AG10803 (cell line): ENCODE results near the gene RAD51B.

ENCODE experiments used
- DNase-seq: peaks from one replicate; pipeline ENCODE4 v3.0.0; 2010; ENCODE audit warnings: low read depth
- H3K4me3 ChIP-seq: 2 replicates; pipeline ENCODE4 v1.5.1; 2011; ENCODE audit warnings: mild to moderate bottlenecking, low read length, control low read depth
- CTCF ChIP-seq: conservative IDR thresholded peaks from 2 replicates; pipeline ENCODE4 v1.5.1; 2011; ENCODE audit warnings: mild to moderate bottlenecking, low read length, control low read depth, inconsistent platforms

Gene RAD51B

GRCh38 chr14:68396461-68396860 lies 576.9 kb downstream of the RAD51B start:
- no peak for DNase-seq
- no peak overlapping the region for H3K4me3 ChIP-seq
- TF ChIP-seq CTCF, result no peak

DNA sequence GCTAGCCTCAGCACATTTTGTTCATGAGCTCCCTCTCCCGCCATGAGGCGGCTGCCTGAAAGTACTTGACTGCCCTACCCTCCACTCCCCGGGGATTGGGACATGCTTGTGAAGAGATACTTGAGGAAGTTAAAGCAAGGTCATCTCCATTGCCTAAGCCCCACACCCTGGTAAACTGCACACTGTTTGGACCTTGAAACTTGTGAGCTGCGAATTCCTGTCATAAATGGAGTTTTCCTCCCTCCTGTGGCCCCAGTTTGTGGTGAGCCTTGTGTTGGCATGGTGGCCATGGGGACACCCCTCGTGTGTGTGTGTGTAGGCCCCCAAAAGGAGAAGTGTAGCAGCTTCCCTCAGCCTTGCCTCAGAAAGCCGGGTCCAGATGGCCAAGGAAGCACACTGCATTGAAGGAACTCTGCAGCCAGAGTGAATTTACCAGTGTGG lies 577.8 kb downstream of the RAD51B start:
- no peak for TF ChIP-seq CTCF
- DNase-seq, result peak; percentile 49
- no peak overlapping the region for H3K4me3 ChIP-seq

- peak; percentile 96 for DNase-seq
- no peak for TF ChIP-seq CTCF
- H3K4me3 ChIP-seq, result no peak overlapping the region
Observed at GRCh38 chr14:68397822-68398221, 578.2 kb downstream of the RAD51B start.

DNA sequence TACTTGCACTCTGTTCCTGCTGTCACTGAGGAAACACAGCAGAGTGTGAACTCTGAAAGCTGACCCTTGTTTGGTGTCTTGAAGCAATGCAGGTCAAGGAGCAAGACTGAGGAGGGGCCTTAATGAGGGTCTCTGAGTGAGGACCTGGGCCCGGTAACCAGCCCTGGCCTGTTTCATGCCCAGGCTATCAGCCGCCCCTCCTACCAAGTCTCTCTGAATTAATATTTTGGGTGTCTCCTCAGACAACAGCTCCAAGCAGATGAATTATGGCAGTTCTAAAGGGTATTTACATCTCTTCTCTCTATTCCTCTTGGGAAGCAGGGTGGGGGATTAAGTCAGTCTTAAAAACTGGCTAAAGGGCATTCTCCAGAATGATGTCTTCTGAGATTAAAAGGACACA lies 578.8 kb downstream of the RAD51B start:
- no peak for TF ChIP-seq CTCF
- no peak overlapping the region for H3K4me3 ChIP-seq
- DNase-seq, result no peak

DNA sequence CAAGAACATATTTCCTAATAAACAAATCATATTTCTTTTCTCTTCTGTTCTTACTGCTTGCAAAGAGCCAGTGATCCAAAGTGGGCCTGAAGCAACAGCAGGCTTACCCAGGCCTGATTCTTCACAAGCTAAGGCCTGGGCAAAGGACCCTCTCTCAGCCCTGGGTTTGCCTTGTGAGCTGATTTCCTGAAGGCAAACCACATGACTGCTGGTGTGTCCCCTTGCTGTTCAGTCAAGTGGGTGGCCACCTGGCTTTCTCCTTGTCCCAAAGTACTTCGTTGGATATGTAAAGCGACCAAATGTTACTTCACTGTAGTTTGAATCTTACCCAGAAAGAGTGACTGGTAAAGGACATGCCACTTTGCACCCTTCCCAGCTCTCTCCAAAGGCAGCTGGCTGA lies 580.4 kb downstream of the RAD51B start:
- DNase-seq, result no peak
- no peak overlapping the region for H3K4me3 ChIP-seq
- no peak for TF ChIP-seq CTCF

GRCh38 chr14:68401317-68401716 lies 581.7 kb downstream of the RAD51B start:
- TF ChIP-seq CTCF, result no peak
- DNase-seq, result peak; percentile 98
- H3K4me3 ChIP-seq, result no peak overlapping the region

- DNase-seq, result no peak
- H3K4me3 ChIP-seq, result no peak overlapping the region
- no peak for TF ChIP-seq CTCF
Observed at GRCh38 chr14:68401855-68402254, 582.3 kb downstream of the RAD51B start.
